H1 (cell line): Measurements from ENCODE around the gene TTC28. TPM values are rescaled to one million over a fixed set of nuclear protein-coding genes. Genes with fewer than 3 reads are reported as not detected.

Source experiments
- CTCF ChIA-PET: fragments of 300-600 bp; sonication (Branson Sonifier 250); formaldehyde crosslinking; loops from one replicate; lab custom pipeline; 2021; ENCODE audit not compliant: partially characterized antibody; lab: Charles Lee
- POLR2A ChIA-PET: fragments of 300-600 bp; sonication (Branson Sonifier 250); formaldehyde crosslinking; loops from one replicate; lab custom pipeline; 2021; ENCODE audit warnings: inconsistent platforms; ENCODE audit not compliant: partially characterized antibody; lab: Charles Lee
- DNase-seq, 2 experiments: peaks; one replicate each; pipeline versions ENCODE4 v3.0.0 to v3.0.0-alpha.2; 2010 to 2022; ENCODE audit warnings: low spot score in 2 of 2, low read depth in 1 of 2, mixed read lengths in 1 of 2
- FAIRE-seq: peaks from 2 replicates; lab custom pipeline; 2011; peaks lifted over from hg19 to GRCh38; lab: Jason Lieb, UNC
- H2AFZ ChIP-seq: 2 replicates; pipeline ENCODE4 v1.8.1; 2012; ENCODE audit warnings: low read length, inconsistent platforms
- H2AK5ac ChIP-seq: 2 replicates; pipeline ENCODE4 v1.6.1; 2013; ENCODE audit warnings: low read depth, low read length
- H2BK120ac ChIP-seq: replicated peaks from 2 replicates; pipeline ENCODE3; 2013; ENCODE audit warnings: low read depth, low read length, inconsistent platforms
- H2BK12ac ChIP-seq: 2 replicates; pipeline ENCODE4 v1.6.1; 2013; ENCODE audit warnings: low read depth, low read length
- H2BK15ac ChIP-seq: 2 replicates; pipeline ENCODE4 v1.6.1; 2013; ENCODE audit warnings: low read length
- H2BK20ac ChIP-seq: 2 replicates; pipeline ENCODE4 v1.6.1; 2013; ENCODE audit warnings: low read length
- H2BK5ac ChIP-seq: 2 replicates; pipeline ENCODE4 v1.6.1; 2013; ENCODE audit warnings: low read depth, low read length
- H3K14ac ChIP-seq: 2 replicates; pipeline ENCODE4 v1.6.1; 2013; ENCODE audit warnings: inconsistent platforms; ENCODE audit not compliant: insufficient read length
- H3K18ac ChIP-seq: 2 replicates; pipeline ENCODE4 v1.6.1; 2013; ENCODE audit warnings: low read length; ENCODE audit errors: extremely low read depth
- H3K23ac ChIP-seq: 2 replicates; pipeline ENCODE4 v1.6.1; 2013; ENCODE audit warnings: inconsistent platforms; ENCODE audit not compliant: insufficient read length
- H3K23me2 ChIP-seq: 2 replicates; pipeline ENCODE4 v1.6.1; 2013; ENCODE audit warnings: low read depth, low read length
- H3K27ac ChIP-seq: 2 replicates; pipeline ENCODE4 v1.6.1; 2011; ENCODE audit warnings: low read depth, low read length, inconsistent platforms
- H3K27me3 ChIP-seq, 4 experiments: replicated peaks in 1 of 4; 1 replicate in 1 of 4; 2 replicates in 3 of 4; pipeline versions ENCODE4 v1.6.1 to v1.8.1; 2011 to 2013; ENCODE audit warnings: low read length in 3 of 4, mild to moderate bottlenecking in 3 of 4, inconsistent platforms in 2 of 4, mixed read lengths in 2 of 4, moderate library complexity in 1 of 4; ENCODE audit not compliant: control insufficient read depth in 3 of 4, insufficient read depth in 3 of 4; ENCODE audit errors: extremely low read depth in 1 of 4
- H3K36me3 ChIP-seq, 4 experiments: 2 replicates each; pipeline versions ENCODE4 v1.6.1 to v1.8.1; 2011 to 2013; ENCODE audit warnings: mild to moderate bottlenecking in 4 of 4, low read length in 3 of 4, moderate library complexity in 2 of 4, control low read depth in 1 of 4, inconsistent platforms in 1 of 4; ENCODE audit not compliant: insufficient read depth in 4 of 4, control insufficient read depth in 2 of 4
- H3K4ac ChIP-seq: replicated peaks from 2 replicates; pipeline ENCODE3; 2013; ENCODE audit warnings: low read length, low read depth, mixed read lengths, inconsistent platforms; ENCODE audit not compliant: insufficient read length
- H3K4me1 ChIP-seq, 4 experiments: replicated peaks in 1 of 4; 1 replicate in 1 of 4; 2 replicates in 3 of 4; pipeline versions ENCODE4 v1.6.1 to v1.8.1; 2011 to 2013; ENCODE audit warnings: low read length in 3 of 4, inconsistent platforms in 2 of 4, mixed read lengths in 1 of 4; ENCODE audit not compliant: insufficient read depth in 4 of 4, control insufficient read depth in 3 of 4
- H3K4me2 ChIP-seq, 2 experiments: 2 replicates each; pipeline versions ENCODE4 v1.6.1 to v1.8.1; 2011 to 2013; ENCODE audit warnings: low read depth in 2 of 2, low read length in 2 of 2, control low read depth in 1 of 2, inconsistent platforms in 1 of 2, mild to moderate bottlenecking in 1 of 2; ENCODE audit not compliant: insufficient read depth in 1 of 2
- H3K4me3 ChIP-seq, 4 experiments: fragments of 200-600, 300-600 bp in 1 of 4; sonication (generic), shearing (Covaris generic), sonication (Bioruptor Twin) in 1 of 4; 2 replicates each; pipeline versions ENCODE4 v1.5.1 to v1.8.1; 2011 to 2016; ENCODE audit warnings: low read length in 4 of 4, low read depth in 3 of 4, control low read depth in 2 of 4, inconsistent platforms in 2 of 4, mild to moderate bottlenecking in 2 of 4, mixed read lengths in 1 of 4, moderate library complexity in 1 of 4; ENCODE audit not compliant: insufficient read depth in 2 of 4; ENCODE audit errors: extremely low read depth in 1 of 4
- H3K56ac ChIP-seq: replicated peaks from 2 replicates; pipeline ENCODE3; 2013; ENCODE audit warnings: low read depth, mild to moderate bottlenecking, mixed read lengths, low read length, inconsistent platforms; ENCODE audit not compliant: insufficient read length
- H3K79me1 ChIP-seq: 2 replicates; pipeline ENCODE4 v1.6.1; 2013; ENCODE audit warnings: low read depth, low read length, control low read depth
- H3K79me2 ChIP-seq, 2 experiments: 2 replicates each; pipeline versions ENCODE4 v1.6.1 to v1.8.1; 2012 to 2013; ENCODE audit warnings: low read length in 2 of 2, mild to moderate bottlenecking in 2 of 2, inconsistent platforms in 1 of 2; ENCODE audit not compliant: insufficient read depth in 2 of 2, control insufficient read depth in 1 of 2
- H3K9ac ChIP-seq, 4 experiments: replicated peaks in 1 of 4; 1 replicate in 1 of 4; 2 replicates in 3 of 4; pipeline versions ENCODE4 v1.6.1 to v1.8.1; 2011 to 2013; ENCODE audit warnings: low read depth in 3 of 4, low read length in 3 of 4, control low read depth in 2 of 4, mild to moderate bottlenecking in 2 of 4, moderate library complexity in 2 of 4, inconsistent platforms in 1 of 4; ENCODE audit errors: extremely low read depth in 1 of 4
- H3K9me3 ChIP-seq, 2 experiments: 2 replicates each; pipeline versions ENCODE4 v1.6.1 to v1.8.1; 2012 to 2013; ENCODE audit warnings: mild to moderate bottlenecking in 2 of 2, moderate library complexity in 2 of 2, control low read depth in 1 of 2, inconsistent platforms in 1 of 2, low read depth in 1 of 2, low read length in 1 of 2, mixed read lengths in 1 of 2; ENCODE audit not compliant: insufficient read depth in 2 of 2
- H4K20me1 ChIP-seq, 2 experiments: replicated peaks in 1 of 2; 2 replicates each; pipeline versions ENCODE3 to v1.8.1; 2011 to 2013; ENCODE audit warnings: inconsistent platforms in 2 of 2, low read length in 2 of 2, mild to moderate bottlenecking in 1 of 2; ENCODE audit not compliant: insufficient read depth in 2 of 2, control insufficient read depth in 1 of 2
- H4K5ac ChIP-seq: 2 replicates; pipeline ENCODE4 v1.6.1; 2013; ENCODE audit warnings: low read length, low read depth, mixed read lengths, inconsistent platforms; ENCODE audit not compliant: insufficient read length
- H4K8ac ChIP-seq: 2 replicates; pipeline ENCODE4 v1.8.0; 2013; ENCODE audit warnings: mild to moderate bottlenecking, moderate library complexity, low read length, inconsistent platforms; ENCODE audit not compliant: insufficient read depth; ENCODE audit errors: extremely low read depth
- H4K91ac ChIP-seq: replicated peaks from 2 replicates; pipeline ENCODE3; 2013; ENCODE audit warnings: low read length, mixed read lengths, inconsistent platforms; ENCODE audit not compliant: insufficient read length
- NRF1 ChIP-seq: IDR thresholded peaks from 2 replicates; pipeline ENCODE4 v1.6.1; 2011; ENCODE audit warnings: mild to moderate bottlenecking, low read depth, low read length, improper control_type of control experiment
- POU5F1 ChIP-seq: IDR thresholded peaks from 2 replicates; pipeline ENCODE4 v1.6.1; 2011; ENCODE audit warnings: low read depth, mild to moderate bottlenecking, low read length, moderate library complexity
- SAP30 ChIP-seq: fragments of 300-600 bp; sonication (generic); IDR thresholded peaks from 2 replicates; pipeline ENCODE4 v1.7.1; 2012; ENCODE audit warnings: low read length, moderate library complexity, mild to moderate bottlenecking, inconsistent platforms; ENCODE audit not compliant: insufficient read depth, insufficient replicate concordance
- SUZ12 ChIP-seq: fragments of 200-600 bp; sonication (generic); IDR thresholded peaks from 2 replicates; pipeline ENCODE4 v1.6.1; 2012; ENCODE audit warnings: mild to moderate bottlenecking, inconsistent platforms, low read length, moderate library complexity, mixed read lengths
- polyA plus RNA-seq, 7 experiments: library from polyadenylated mRNA; depleted of rRNA in 3 of 7; stranded (reverse) in 5 of 7; unstranded in 2 of 7; fragments of >200 nt in 5 of 7; fragments of 200-250 nt in 2 of 7; gene quantifications; 1 replicate in 5 of 7; 2 replicates in 1 of 7; 4 replicates in 1 of 7; pipeline versions ENCODE4 v1.2.1 to v1.2.3, GENCODE V29; 2011 to 2013; ENCODE audit warnings: missing spikeins in 2 of 7, mixed read lengths in 2 of 7
- total RNA-seq: library from RNA; stranded (reverse); fragmentation: NEBNext Ultra II Directional; extraction: Animal tissue kit (Norgen Biotek cat#: 25700); gene quantifications from 2 replicates; pipeline ENCODE4 v1.2.1, GENCODE V29; 2021
- TF ChIP-seq, protein P1 (sequence below): IDR thresholded peaks from 2 replicates; pipeline ENCODE4 v1.6.1; 2012; ENCODE audit warnings: low read length, inconsistent platforms
- TF ChIP-seq, protein P2 (sequence below): IDR thresholded peaks from 2 replicates; pipeline ENCODE4 v1.6.1; 2012; ENCODE audit warnings: inconsistent platforms

TTC28 gene
- total and polyA plus RNA-seq, 2 of the 8 experiments (the other 6 are each of a cell fraction or from before 2014, with no cell fraction given): 2.6 to 12.6 TPM

DNA sequence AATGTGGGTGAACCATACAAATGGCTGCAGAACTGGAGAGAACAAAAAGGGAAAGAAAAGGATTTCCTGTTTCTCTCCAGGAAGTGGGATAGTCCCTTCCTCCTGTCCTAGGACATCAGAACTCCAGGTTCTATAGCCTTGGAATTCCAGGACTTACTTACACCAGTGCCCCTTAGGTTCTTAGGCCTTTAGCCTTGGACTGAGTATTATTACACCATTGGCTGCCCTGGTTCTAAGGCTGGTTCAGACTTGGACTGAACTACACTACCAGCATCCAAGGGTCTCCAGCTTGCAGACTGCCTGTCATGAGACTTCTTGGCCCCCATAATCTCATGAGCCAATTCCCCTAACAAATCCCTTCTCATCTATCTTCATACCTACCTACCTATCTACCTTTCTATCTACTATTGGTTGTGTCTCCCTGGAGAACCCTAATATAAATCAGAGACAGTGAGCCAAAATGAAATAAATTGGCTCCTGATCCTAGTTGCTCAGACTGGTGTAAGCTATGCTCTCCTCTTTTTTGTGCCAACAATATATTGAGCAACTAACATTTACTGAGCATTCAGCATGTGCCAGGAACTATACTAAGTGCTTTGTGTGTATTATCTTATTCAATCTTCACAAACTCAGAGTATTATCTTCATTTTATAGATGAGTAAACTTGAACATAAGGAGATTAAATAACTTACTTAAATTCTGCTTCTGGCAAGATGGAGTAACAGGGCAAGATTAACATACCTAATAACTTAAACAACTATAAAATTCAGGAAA lies 303.7 kb downstream of the TTC28 start:
- no peak overlapping the region for H2BK120ac ChIP-seq
- H2AK5ac ChIP-seq: no peak overlapping the region
- no peak overlapping the region for H3K27ac ChIP-seq
- no peak overlapping the region for H2BK20ac ChIP-seq
- H4K91ac ChIP-seq: no peak overlapping the region
- no peak overlapping the region for H4K5ac ChIP-seq
- no peaks in the 10 kb centered on the region for H3K79me2 ChIP-seq
- H2BK5ac ChIP-seq: no peak overlapping the region
- H3K4me1 ChIP-seq: no peaks in the 10 kb centered on the region; a peak in 1 of 7 replicates
- H2BK12ac ChIP-seq: no peak overlapping the region
- H3K4me3 ChIP-seq: no peak overlapping the region
- H3K4ac ChIP-seq: no peak overlapping the region
- H3K14ac ChIP-seq: no peak overlapping the region
- no peak for FAIRE-seq
- no peak overlapping the region for H3K4me2 ChIP-seq
- no peak for TF ChIP-seq POU5F1
- TF ChIP-seq, protein P1, sequence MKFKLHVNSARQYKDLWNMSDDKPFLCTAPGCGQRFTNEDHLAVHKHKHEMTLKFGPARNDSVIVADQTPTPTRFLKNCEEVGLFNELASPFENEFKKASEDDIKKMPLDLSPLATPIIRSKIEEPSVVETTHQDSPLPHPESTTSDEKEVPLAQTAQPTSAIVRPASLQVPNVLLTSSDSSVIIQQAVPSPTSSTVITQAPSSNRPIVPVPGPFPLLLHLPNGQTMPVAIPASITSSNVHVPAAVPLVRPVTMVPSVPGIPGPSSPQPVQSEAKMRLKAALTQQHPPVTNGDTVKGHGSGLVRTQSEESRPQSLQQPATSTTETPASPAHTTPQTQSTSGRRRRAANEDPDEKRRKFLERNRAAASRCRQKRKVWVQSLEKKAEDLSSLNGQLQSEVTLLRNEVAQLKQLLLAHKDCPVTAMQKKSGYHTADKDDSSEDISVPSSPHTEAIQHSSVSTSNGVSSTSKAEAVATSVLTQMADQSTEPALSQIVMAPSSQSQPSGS: no peak
- no peak for TF ChIP-seq SUZ12
- no peak for TF ChIP-seq NRF1
- no peak for TF ChIP-seq SAP30
- TF ChIP-seq, protein P2, sequence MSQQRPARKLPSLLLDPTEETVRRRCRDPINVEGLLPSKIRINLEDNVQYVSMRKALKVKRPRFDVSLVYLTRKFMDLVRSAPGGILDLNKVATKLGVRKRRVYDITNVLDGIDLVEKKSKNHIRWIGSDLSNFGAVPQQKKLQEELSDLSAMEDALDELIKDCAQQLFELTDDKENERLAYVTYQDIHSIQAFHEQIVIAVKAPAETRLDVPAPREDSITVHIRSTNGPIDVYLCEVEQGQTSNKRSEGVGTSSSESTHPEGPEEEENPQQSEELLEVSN: no peak
- TF ChIP-seq, all 59 proteins: peak for 0
- DNase-seq: no peak
- H2BK15ac ChIP-seq: no peak overlapping the region
- no peaks in the 10 kb centered on the region for H3K27me3 ChIP-seq
- no peak overlapping the region for H2AFZ ChIP-seq
- ChIA-PET CTCF (interaction anchor here (0.8 kb wide), 1 partner anchor 102 kb away, joined by 3 read pairs; no protein-coding TSS in a partner anchor), POLR2A (no interaction called here)
- no peak overlapping the region for H4K8ac ChIP-seq
- H3K18ac ChIP-seq: no peak overlapping the region
- H3K36me3 ChIP-seq: no peaks in the 10 kb centered on the region
- no peaks in the 10 kb centered on the region for H3K9me3 ChIP-seq
- H3K9ac ChIP-seq: no peak overlapping the region
- no peaks in the 10 kb centered on the region for H4K20me1 ChIP-seq
- H3K23me2 ChIP-seq: no peaks in the 10 kb centered on the region
- no peak overlapping the region for H3K23ac ChIP-seq
- no peaks in the 10 kb centered on the region for H3K79me1 ChIP-seq
- H3K56ac ChIP-seq: no peak overlapping the region
